BJ (cell line): ENCODE data around the gene MBD2. TPM values are rescaled to one million over a fixed set of nuclear protein-coding genes. Genes with fewer than 3 reads are reported as not detected.
A peak's percentile ranks its signal among the peaks of the same experiment; 100 is the strongest.
"Not testable (repeated sequence)": the region's sequence is repeated elsewhere in the genome, so short reads cannot be mapped to it uniquely, and the experiment has no call there.

ENCODE experiments used
- CTCF ChIA-PET: fragments of 350-600 bp; formaldehyde crosslinking; extraction: SDS; loops from one replicate; lab custom pipeline; 2021; ENCODE audit warnings: antibody characterized with exemption, inconsistent platforms; lab: Yijun Ruan, JAX
- POLR2A ChIA-PET: fragments of 300-600 bp; sonication (Branson Sonifier 250); formaldehyde crosslinking; extraction: SDS; loops from one replicate; lab custom pipeline; 2021; ENCODE audit warnings: antibody characterized with exemption; lab: Charles Lee
- DNase-seq: peaks from one replicate; pipeline ENCODE4 v3.0.0-alpha.2; 2011; ENCODE audit warnings: low read depth
- H3K27me3 ChIP-seq: 2 replicates; pipeline ENCODE4 v1.6.0; 2011; ENCODE audit warnings: low read length; ENCODE audit not compliant: control insufficient read depth, insufficient read depth
- H3K36me3 ChIP-seq: 2 replicates; pipeline ENCODE4 v1.5.1; 2011; ENCODE audit warnings: low read length; ENCODE audit not compliant: control insufficient read depth, insufficient read depth
- H3K4me3 ChIP-seq: 2 replicates; pipeline ENCODE4 v1.5.1; 2011; ENCODE audit warnings: low read depth, mild to moderate bottlenecking, control low read depth, low read length
- polyA plus RNA-seq: library from polyadenylated mRNA; depleted of rRNA; stranded (reverse); fragments of >200 nt; gene quantifications from 2 replicates; pipeline ENCODE4 v1.2.3, GENCODE V29; 2011
- TF ChIP-seq, protein P1 (sequence below): IDR thresholded peaks from 2 replicates; pipeline ENCODE4 v1.5.1; 2011; ENCODE audit warnings: low read depth, mild to moderate bottlenecking, control low read depth, inconsistent platforms, low read length, moderate library complexity; ENCODE audit not compliant: insufficient read depth

The MBD2 gene
- polyA plus RNA-seq, 1 experiment = 35.8 TPM

DNA sequence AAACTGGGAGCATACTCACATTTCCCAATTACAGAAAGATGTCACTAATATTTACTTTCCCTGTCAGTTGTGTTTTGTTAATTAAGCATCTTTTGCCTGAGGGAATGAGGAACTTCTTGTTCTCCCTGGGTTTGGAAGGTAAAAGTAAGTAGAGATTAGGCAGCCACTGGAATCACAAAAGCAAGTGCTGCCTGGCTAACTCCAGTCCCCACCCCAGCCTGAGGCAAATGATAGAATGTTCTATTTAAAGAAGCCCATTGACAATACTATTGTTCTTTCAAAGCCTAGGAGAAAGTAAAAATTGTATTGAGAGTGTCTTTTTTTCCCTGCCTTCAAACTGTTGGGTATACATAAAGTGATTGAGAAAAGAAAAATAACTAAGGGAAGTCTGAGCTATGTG lies 93.8 kb downstream of the MBD2 start:
- ChIA-PET CTCF (interaction anchor here (0.7 to 4.9 kb wide), 3 partner anchors 11 to 139 kb away, joined by 3 to 31 read pairs (median 6); partner anchors contain the start of gene POLI), POLR2A (no interaction called here)
- Histone ChIP-seq H3K4me3 (no peak overlapping the region), H3K36me3 (no peaks in the 10 kb centered on the region), H3K27me3 (no peaks in the 10 kb centered on the region)
- no peak for DNase-seq
- TF ChIP-seq, protein P1, sequence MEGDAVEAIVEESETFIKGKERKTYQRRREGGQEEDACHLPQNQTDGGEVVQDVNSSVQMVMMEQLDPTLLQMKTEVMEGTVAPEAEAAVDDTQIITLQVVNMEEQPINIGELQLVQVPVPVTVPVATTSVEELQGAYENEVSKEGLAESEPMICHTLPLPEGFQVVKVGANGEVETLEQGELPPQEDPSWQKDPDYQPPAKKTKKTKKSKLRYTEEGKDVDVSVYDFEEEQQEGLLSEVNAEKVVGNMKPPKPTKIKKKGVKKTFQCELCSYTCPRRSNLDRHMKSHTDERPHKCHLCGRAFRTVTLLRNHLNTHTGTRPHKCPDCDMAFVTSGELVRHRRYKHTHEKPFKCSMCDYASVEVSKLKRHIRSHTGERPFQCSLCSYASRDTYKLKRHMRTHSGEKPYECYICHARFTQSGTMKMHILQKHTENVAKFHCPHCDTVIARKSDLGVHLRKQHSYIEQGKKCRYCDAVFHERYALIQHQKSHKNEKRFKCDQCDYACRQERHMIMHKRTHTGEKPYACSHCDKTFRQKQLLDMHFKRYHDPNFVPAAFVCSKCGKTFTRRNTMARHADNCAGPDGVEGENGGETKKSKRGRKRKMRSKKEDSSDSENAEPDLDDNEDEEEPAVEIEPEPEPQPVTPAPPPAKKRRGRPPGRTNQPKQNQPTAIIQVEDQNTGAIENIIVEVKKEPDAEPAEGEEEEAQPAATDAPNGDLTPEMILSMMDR = no peak

DNA sequence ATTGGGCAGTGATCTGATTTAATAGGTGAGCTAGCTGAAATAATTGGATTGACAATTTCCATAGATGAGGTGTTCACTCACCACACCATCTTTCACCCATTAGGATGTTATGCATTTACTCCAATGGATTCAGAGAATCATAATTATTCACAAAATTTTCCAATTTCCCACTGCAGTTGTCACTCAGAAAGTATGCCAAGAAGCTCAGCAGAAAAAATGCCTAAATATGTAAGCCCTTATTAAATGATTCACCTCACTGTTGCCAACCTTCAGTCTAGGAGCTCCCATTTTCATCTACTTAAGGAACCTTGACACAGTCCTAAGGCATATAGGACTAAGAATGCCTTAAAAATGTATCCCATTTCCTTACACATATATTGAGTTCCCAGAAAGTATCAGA lies 94.3 kb downstream of the MBD2 start:
- no peak for DNase-seq
- H3K27me3 ChIP-seq = no peaks in the 10 kb centered on the region
- ChIA-PET POLR2A (no interaction called here), CTCF (interaction anchor here (0.7 to 4.9 kb wide), 4 partner anchors 11 to 431 kb away, joined by 3 to 31 read pairs (median 5); partner anchors contain the start of gene POLI)
- no peak overlapping the region for H3K4me3 ChIP-seq
- TF ChIP-seq, protein P1 = no peak
- H3K36me3 ChIP-seq = no peaks in the 10 kb centered on the region

DNA sequence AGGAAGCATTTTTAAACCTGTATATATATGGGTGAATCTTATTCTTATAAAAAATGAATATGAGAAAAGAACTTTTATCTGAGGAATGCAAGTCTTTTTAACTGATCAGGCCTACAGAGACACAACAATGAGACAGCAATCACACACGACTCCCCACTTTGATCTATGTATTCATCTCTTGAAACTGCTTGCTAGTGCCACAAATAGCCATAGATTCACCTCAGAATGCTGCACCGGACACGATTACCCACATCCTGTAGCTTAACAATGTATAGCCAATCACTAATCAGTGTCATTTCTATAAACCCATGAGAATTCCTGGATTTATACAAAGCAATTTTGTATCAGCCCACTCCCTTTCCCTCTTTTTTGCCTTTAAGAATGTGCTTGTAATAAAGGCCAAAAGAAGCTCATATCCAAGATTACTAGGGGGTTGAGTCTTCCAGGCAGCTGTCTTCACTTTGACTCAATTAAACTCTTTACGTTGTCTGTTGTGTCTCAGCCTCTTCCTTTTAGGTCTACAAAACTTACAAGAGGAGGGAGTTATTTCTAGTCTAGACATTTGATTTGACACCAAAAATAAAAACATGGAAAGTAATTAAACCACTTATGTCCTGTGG lies 94.9 kb downstream of the MBD2 start:
- CTCF ChIA-PET = interaction anchor here (1.1 to 4.9 kb wide), 5 partner anchors 10 to 430 kb away, joined by 3 to 31 read pairs (median 8); no protein-coding TSS in a partner anchor

DNA sequence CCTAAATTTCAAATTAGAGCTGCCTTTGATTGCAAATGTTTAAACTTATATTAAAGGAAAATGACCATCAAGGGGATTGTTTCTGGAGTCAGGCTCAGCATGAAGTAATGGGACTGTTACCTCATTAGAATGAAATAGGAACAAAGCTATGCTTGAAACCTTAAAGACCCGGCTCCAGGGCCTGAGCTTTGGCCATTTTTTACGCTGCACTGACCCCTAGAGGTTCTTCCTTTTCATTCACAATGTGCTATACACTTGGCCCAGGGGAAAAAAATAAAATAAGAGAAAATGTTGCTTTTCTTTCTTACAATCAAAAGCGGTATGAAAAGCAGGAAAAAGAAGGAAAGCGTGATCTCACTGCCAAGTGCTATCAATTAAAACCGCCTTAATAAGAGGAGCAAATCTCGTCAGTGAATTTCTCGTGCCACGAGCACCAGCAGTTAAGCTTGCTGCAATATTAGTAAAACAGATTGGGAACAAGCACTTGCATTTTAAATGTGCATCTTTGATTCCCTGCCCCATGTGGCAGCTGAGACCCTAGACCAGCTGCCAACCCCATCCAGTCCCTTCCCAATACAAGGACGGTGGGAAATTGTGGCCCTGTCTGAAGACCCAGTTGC lies 96.6 kb downstream of the MBD2 start:
- no peaks in the 10 kb centered on the region for H3K27me3 ChIP-seq
- H3K36me3 ChIP-seq = no peaks in the 10 kb centered on the region
- no peak overlapping the region for H3K4me3 ChIP-seq
- DNase-seq = no peak
- TF ChIP-seq, protein P1 = peak; percentile 68
- ChIA-PET POLR2A (interaction anchor here (0.5 kb wide), 1 partner anchor 22 kb away, joined by 4 read pairs; no protein-coding TSS in a partner anchor), CTCF (interaction anchor here (0.6 to 4.9 kb wide), 21 partner anchors 9 to 567 kb away, joined by 3 to 31 read pairs (median 4); partner anchors contain the start of gene POLI)

More for the DNA sequence above, 94.9 kb downstream of the MBD2 start:
- Histone ChIP-seq H3K36me3 (no peaks in the 10 kb centered on the region), H3K27me3 (no peaks in the 10 kb centered on the region), H3K4me3 (no peak overlapping the region)
- TF ChIP-seq, protein P1 = no peak
- no peak for DNase-seq
- POLR2A ChIA-PET = no interaction called here

DNA sequence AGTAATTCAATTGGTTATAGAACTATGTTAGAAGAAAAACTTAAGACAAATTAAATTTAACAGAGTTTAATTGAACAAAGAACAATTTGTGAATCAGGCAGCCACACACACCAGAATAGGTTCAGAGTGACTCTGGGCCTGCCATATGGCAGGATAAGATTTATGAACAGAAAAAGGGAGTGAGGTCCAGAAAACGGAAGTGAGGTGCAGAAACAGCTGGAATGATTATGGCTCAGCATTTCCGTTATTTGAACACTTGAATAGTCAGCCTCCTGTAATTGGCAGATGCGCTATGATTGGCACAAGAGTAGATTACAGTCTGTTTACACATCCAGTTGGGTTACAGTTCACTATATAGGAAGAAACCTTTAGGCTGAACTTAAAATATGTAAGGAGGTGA lies 99.0 kb downstream of the MBD2 start:
- POLR2A ChIA-PET = no interaction called here
- H3K27me3 ChIP-seq = no peaks in the 10 kb centered on the region
- H3K36me3 ChIP-seq = no peaks in the 10 kb centered on the region
- no peak for DNase-seq
- CTCF ChIA-PET = no interaction called here
- TF ChIP-seq, protein P1 = no peak
- H3K4me3 ChIP-seq = no peak overlapping the region

DNA sequence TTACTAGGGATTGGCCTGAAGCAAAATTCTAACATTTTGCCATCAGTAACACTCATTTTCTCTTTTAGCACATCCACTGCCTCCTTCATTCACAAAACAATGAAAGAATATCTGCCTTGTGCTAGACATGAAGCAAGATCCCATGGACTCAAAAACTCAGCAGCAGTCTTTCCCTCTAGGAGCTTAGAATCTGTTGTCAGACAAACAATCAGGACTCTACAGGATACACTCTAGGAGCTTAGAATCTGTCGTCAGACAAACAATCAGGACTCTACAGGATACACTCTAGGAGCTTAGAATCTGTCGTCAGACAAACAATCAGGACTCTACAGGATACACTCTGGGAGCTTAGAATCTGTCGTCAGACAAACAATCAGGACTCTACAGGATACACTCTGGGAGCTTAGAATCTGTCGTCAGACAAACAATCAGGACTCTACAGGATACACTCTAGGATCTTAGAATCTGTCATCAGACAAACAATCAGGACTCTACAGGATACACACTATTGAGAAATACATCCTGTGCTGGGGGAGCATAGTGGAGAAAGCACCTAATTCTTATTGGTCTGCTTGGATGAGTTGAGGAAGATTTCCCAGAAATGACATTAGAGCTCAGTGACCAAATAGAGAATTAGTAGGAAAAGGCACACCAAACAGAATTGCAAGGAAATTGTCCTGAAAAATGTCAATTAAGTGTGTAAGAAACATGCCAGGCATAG lies 100.6 kb downstream of the MBD2 start:
- H3K27me3 ChIP-seq, H3K4me3 ChIP-seq, DNase-seq, H3K36me3 ChIP-seq, POLR2A ChIA-PET: not testable (repeated sequence)
- CTCF ChIA-PET = interaction anchor here (1.2 kb wide), 1 partner anchor 555 kb away, joined by 4 read pairs; no protein-coding TSS in a partner anchor
